ENCODE measurements around the gene TSC22D3. TPM values are rescaled to one million over a fixed set of nuclear protein-coding genes. Genes with fewer than 3 reads are reported as not detected.
"Not testable (repeated sequence)": the region's sequence is repeated elsewhere in the genome, so short reads cannot be mapped to it uniquely, and the experiment has no call there.

The TSC22D3 gene
- total RNA-seq, 2 experiments from 2014 or later = 23.3 to 25.9 TPM

GRCh38 chrX:107677501-107677901 lies 98.1 kb downstream of the TSC22D3 start:
- ATAC-seq (no peak), DNase-seq (no peak)
- Mint-ChIP-seq H3K27me3 (no peaks in the 10 kb centered on the region), H3K9me3 (ENCODE audit: low read depth) (no peaks in the 10 kb centered on the region), H3K4me3 (peak overlapping the region; percentile 86), H3K27ac (peak overlapping the region; percentile 91), H3K36me3 (ENCODE audit: low read depth) (peaks cover 3% of the 10 kb centered on the region), H3K4me1 (peaks cover 64% of the 10 kb centered on the region)
- intact Hi-C loops (cut with DNase I, micrococcal nuclease) = no loop called here
- POLR2A ChIA-PET = interaction anchor here (1.0 to 7.7 kb wide), 5 partner anchors 9 to 207 kb away, joined by 3 to 144 read pairs (median 4); no protein-coding TSS in a partner anchor
- CTCF ChIA-PET = interaction anchor here (0.7 to 7.9 kb wide), 9 partner anchors 14 to 739 kb away, joined by 3 to 191 read pairs (median 3); partner anchors contain the start of gene NCBP2L

GRCh38 chrX:107676559-107677378 lies 98.8 kb downstream of the TSC22D3 start:
- Mint-ChIP-seq H3K27ac (peak overlapping the region; percentile 91), H3K27me3 (no peaks in the 10 kb centered on the region), H3K9me3 (ENCODE audit: low read depth) (no peaks in the 10 kb centered on the region), H3K36me3 (ENCODE audit: low read depth) (peaks cover 3% of the 10 kb centered on the region), H3K4me1 (peaks cover 64% of the 10 kb centered on the region), H3K4me3 (peak overlapping the region; percentile 86)
- POLR2A ChIA-PET = interaction anchor here (0.5 to 7.7 kb wide), 3 partner anchors 32 to 65 kb away, joined by 4 to 144 read pairs (median 10); no protein-coding TSS in a partner anchor
- DNase-seq = peak; percentile 71
- ATAC-seq = peak; percentile 13
- CTCF ChIA-PET = interaction anchor here (0.8 to 7.9 kb wide), 6 partner anchors 11 to 179 kb away, joined by 3 to 191 read pairs (median 4); partner anchors contain the start of gene PRPS1
- intact Hi-C loops (cut with DNase I, micrococcal nuclease) = no loop called here

GRCh38 chrX:107675823-107676555 lies 99.6 kb downstream of the TSC22D3 start:
- POLR2A ChIA-PET = interaction anchor here (0.5 to 7.7 kb wide), 2 partner anchors 38 to 66 kb away, joined by 4 to 144 read pairs; no protein-coding TSS in a partner anchor
- no peaks in the 10 kb centered on the region for H3K27me3 Mint-ChIP-seq

GRCh38 chrX:107675365-107675654 lies 100.3 kb downstream of the TSC22D3 start:
- ATAC-seq = no peak
- ChIA-PET POLR2A (interaction anchor here (0.8 to 7.7 kb wide), 2 partner anchors 39 to 47 kb away, joined by 4 to 144 read pairs; partner anchors contain the start of gene PRPS1), CTCF (interaction anchor here (0.8 to 7.9 kb wide), 3 partner anchors 39 to 100 kb away, joined by 3 to 191 read pairs (median 4); partner anchors contain the start of genes PRPS1 and TSC22D3)
- Mint-ChIP-seq H3K4me1 (peaks cover 62% of the 10 kb centered on the region), H3K27ac (peak overlapping the region; percentile 86), H3K4me3 (peak overlapping the region; percentile 86), H3K36me3 (ENCODE audit: low read depth) (peaks cover 3% of the 10 kb centered on the region), H3K9me3 (ENCODE audit: low read depth) (no peaks in the 10 kb centered on the region), H3K27me3 (no peaks in the 10 kb centered on the region)
- intact Hi-C loops (cut with DNase I, micrococcal nuclease) = no loop called here
- no peak for DNase-seq

More at GRCh38 chrX:107675823-107676555, 99.6 kb downstream of the TSC22D3 start:
- H3K27ac Mint-ChIP-seq = peak overlapping the region; percentile 91
- H3K9me3 Mint-ChIP-seq (ENCODE audit: low read depth) = no peaks in the 10 kb centered on the region
- CTCF ChIA-PET = interaction anchor here (0.8 to 7.9 kb wide), 6 partner anchors 10 to 99 kb away, joined by 3 to 191 read pairs (median 4); partner anchors contain the start of genes PRPS1 and TSC22D3
- peaks cover 3% of the 10 kb centered on the region for H3K36me3 Mint-ChIP-seq (ENCODE audit: low read depth)
- intact Hi-C loops (cut with DNase I, micrococcal nuclease) = no loop called here
- H3K4me3 Mint-ChIP-seq = peak overlapping the region; percentile 86
- H3K4me1 Mint-ChIP-seq = peaks cover 64% of the 10 kb centered on the region
- ATAC-seq (no peak), DNase-seq (peak; percentile 25)

GRCh38 chrX:107674480-107675364 lies 100.9 kb downstream of the TSC22D3 start:
- no peaks in the 10 kb centered on the region for H3K27me3 Mint-ChIP-seq
- intact Hi-C loops (cut with DNase I, micrococcal nuclease) = loop anchor here (1.0 kb wide), 3 partner anchors 37 to 101 kb away; partner anchors contain the start of gene TSC22D3 (in 1 of the 2)
- ChIA-PET CTCF (interaction anchor here (0.8 to 7.9 kb wide), 4 partner anchors 40 to 102 kb away, joined by 3 to 191 read pairs (median 19); partner anchors contain the start of genes NCBP2L, PRPS1 and TSC22D3), POLR2A (interaction anchor here (0.8 to 7.7 kb wide), 3 partner anchors 40 to 46 kb away, joined by 4 to 144 read pairs (median 20); partner anchors contain the start of gene PRPS1)
- H3K9me3 Mint-ChIP-seq (ENCODE audit: low read depth) = no peaks in the 10 kb centered on the region
- H3K4me1 Mint-ChIP-seq = peaks cover 56% of the 10 kb centered on the region
- peak; percentile 21 for ATAC-seq
- H3K27ac Mint-ChIP-seq = peak overlapping the region; percentile 86
- peak; percentile 52 for DNase-seq
- H3K36me3 Mint-ChIP-seq (ENCODE audit: low read depth) = peaks cover 3% of the 10 kb centered on the region
- peak overlapping the region; percentile 86 for H3K4me3 Mint-ChIP-seq

- peak; percentile 92 for DNase-seq
- Mint-ChIP-seq H3K4me1 (peaks cover 51% of the 10 kb centered on the region), H3K4me3 (peak overlapping the region; percentile 86), H3K27me3 (no peaks in the 10 kb centered on the region), H3K36me3 (ENCODE audit: low read depth) (peaks cover 3% of the 10 kb centered on the region), H3K27ac (peak overlapping the region; percentile 85), H3K9me3 (ENCODE audit: low read depth) (no peaks in the 10 kb centered on the region)
- ChIA-PET CTCF (interaction anchor here (0.6 to 7.9 kb wide), 11 partner anchors 14 to 692 kb away, joined by 3 to 191 read pairs (median 4); partner anchors contain the start of genes NCBP2L and TSC22D3), POLR2A (interaction anchor here (1.0 to 7.7 kb wide), 3 partner anchors 40 to 103 kb away, joined by 3 to 144 read pairs (median 20); partner anchors contain the start of genes NCBP2L and PRPS1)
- ATAC-seq = peak; percentile 78
- intact Hi-C loops (cut with DNase I, micrococcal nuclease) = loop anchor here (1.0 kb wide), 9 partner anchors 37 to 220 kb away; partner anchors contain the start of genes NCBP2L (in 1 of the 2), PRPS1 (in 1 of the 2) and TSC22D3 (in 1 of the 2)
Measured at GRCh38 chrX:107673933-107674479, 101.6 kb downstream of the TSC22D3 start.

GRCh38 chrX:107673431-107673830 lies 102.2 kb downstream of the TSC22D3 start:
- Mint-ChIP-seq H3K27ac (peak overlapping the region; percentile 85), H3K9me3 (ENCODE audit: low read depth) (no peaks in the 10 kb centered on the region), H3K27me3 (no peaks in the 10 kb centered on the region), H3K4me3 (peak overlapping the region; percentile 53), H3K36me3 (ENCODE audit: low read depth) (peaks cover 3% of the 10 kb centered on the region), H3K4me1 (peaks cover 47% of the 10 kb centered on the region)
- ChIA-PET POLR2A (interaction anchor here (0.6 to 7.7 kb wide), 5 partner anchors 41 to 674 kb away, joined by 3 to 144 read pairs (median 3); partner anchors contain the start of genes NCBP2L, PRPS1 and TSC22D3), CTCF (interaction anchor here (0.6 to 7.9 kb wide), 18 partner anchors 11 to 692 kb away, joined by 3 to 191 read pairs (median 4); partner anchors contain the start of genes NCBP2L, PRPS1 and TSC22D3)
- intact Hi-C loops (cut with DNase I, micrococcal nuclease) = loop anchor here (1.0 kb wide), 7 partner anchors 44 to 221 kb away; partner anchors contain the start of genes NCBP2L (in 1 of the 2) and PRPS1 (in 1 of the 2)
- no peak for DNase-seq
- ATAC-seq = peak; percentile 1

GRCh38 chrX:107672955-107673378 lies 102.6 kb downstream of the TSC22D3 start:
- peak; percentile 87 for DNase-seq
- Mint-ChIP-seq H3K4me3 (peak overlapping the region; percentile 53), H3K27me3 (no peaks in the 10 kb centered on the region), H3K27ac (peak overlapping the region; percentile 85), H3K36me3 (ENCODE audit: low read depth) (peaks cover 3% of the 10 kb centered on the region), H3K9me3 (ENCODE audit: low read depth) (no peaks in the 10 kb centered on the region), H3K4me1 (peaks cover 43% of the 10 kb centered on the region)
- intact Hi-C loops (cut with DNase I, micrococcal nuclease) = loop anchor here (1.0 kb wide), 7 partner anchors 44 to 221 kb away; partner anchors contain the start of genes NCBP2L (in 1 of the 2) and PRPS1 (in 1 of the 2)
- ChIA-PET POLR2A (interaction anchor here (0.6 to 7.7 kb wide), 5 partner anchors 41 to 674 kb away, joined by 3 to 144 read pairs (median 3); partner anchors contain the start of genes NCBP2L, PRPS1 and TSC22D3), CTCF (interaction anchor here (0.6 to 7.9 kb wide), 21 partner anchors 10 to 691 kb away, joined by 3 to 191 read pairs (median 4); partner anchors contain the start of genes NCBP2L, PRPS1 and TSC22D3)
- peak; percentile 52 for ATAC-seq

- H3K27me3 Mint-ChIP-seq; POLR2A ChIA-PET; H3K27ac Mint-ChIP-seq; H3K9me3 Mint-ChIP-seq (ENCODE audit: low read depth); ATAC-seq; H3K36me3 Mint-ChIP-seq (ENCODE audit: low read depth); H3K4me3 Mint-ChIP-seq; DNase-seq; intact Hi-C loops (cut with DNase I, micrococcal nuclease): not testable (repeated sequence)
- peaks cover 42% of the 10 kb centered on the region for H3K4me1 Mint-ChIP-seq
- CTCF ChIA-PET = interaction anchor here (1.1 to 1.7 kb wide), 3 partner anchors 12 to 106 kb away, joined by 4 to 7 read pairs (median 4); partner anchors contain the start of gene NCBP2L
Measured at GRCh38 chrX:107671256-107671655, 104.3 kb downstream of the TSC22D3 start.
